Dedifferentiated amniotic fluid mesenchymal stem cell (primary cell): Measurements from ENCODE around the gene TCERG1L.

Source experiments
- DNase-seq: peaks from one replicate; pipeline ENCODE4 v3.0.0-alpha.2; 2016; ENCODE audit errors: extremely low spot score

TCERG1L gene

GRCh38 chr10:131100418-131101410 is 210.8 kb downstream of the TCERG1L start:
- DNase-seq = peak; percentile 11

GRCh38 chr10:131099028-131099726 is 212.3 kb downstream of the TCERG1L start:
- peak; percentile 12 for DNase-seq

GRCh38 chr10:131098416-131098952 is 213.0 kb downstream of the TCERG1L start:
- DNase-seq = peak; percentile 9

- DNase-seq = no peak
Measured at GRCh38 chr10:131096031-131096430, 215.5 kb downstream of the TCERG1L start.

- peak; percentile 7 for DNase-seq
Measured at GRCh38 chr10:131095313-131095580, 216.3 kb downstream of the TCERG1L start.

- DNase-seq = peak; percentile 9
Measured at GRCh38 chr10:131094527-131095312, 216.8 kb downstream of the TCERG1L start.

- peak; percentile 10 for DNase-seq
Measured at GRCh38 chr10:131093795-131094366, 217.6 kb downstream of the TCERG1L start.

GRCh38 chr10:131093346-131093745 is 218.2 kb downstream of the TCERG1L start:
- DNase-seq = peak; percentile 12

- peak; percentile 1 for DNase-seq
Measured at GRCh38 chr10:131092876-131093275, 218.6 kb downstream of the TCERG1L start.

- peak; percentile 13 for DNase-seq
Measured at GRCh38 chr10:131092386-131092785, 219.1 kb downstream of the TCERG1L start.

GRCh38 chr10:131091682-131092081 is 219.8 kb downstream of the TCERG1L start:
- DNase-seq = peak; percentile 7

GRCh38 chr10:131090761-131091661 is 220.5 kb downstream of the TCERG1L start:
- no peak for DNase-seq

GRCh38 chr10:131089861-131090260 is 221.7 kb downstream of the TCERG1L start:
- peak; percentile 5 for DNase-seq

- DNase-seq = no peak
Measured at GRCh38 chr10:131089150-131089549, 222.4 kb downstream of the TCERG1L start.

- no peak for DNase-seq
Measured at GRCh38 chr10:131088619-131089018, 222.9 kb downstream of the TCERG1L start.

GRCh38 chr10:131087464-131088215 is 223.9 kb downstream of the TCERG1L start:
- DNase-seq = no peak

- no peak for DNase-seq
Measured at GRCh38 chr10:131086511-131086910, 225.0 kb downstream of the TCERG1L start.

GRCh38 chr10:131086094-131086493 is 225.4 kb downstream of the TCERG1L start:
- DNase-seq = no peak

- no peak for DNase-seq
Measured at GRCh38 chr10:131085091-131085860, 226.2 kb downstream of the TCERG1L start.
